ENCODE data around the gene ICE2. TPM values are rescaled to one million over a fixed set of nuclear protein-coding genes. Genes with fewer than 3 reads are reported as not detected.

The ICE2 gene
- polyA plus RNA-seq, 4 donors = 79.7 to 98.0 (median 91.8) TPM

- DNase-seq (ENCODE audit: low read depth in 4 of 4, low spot score in 3 of 4) = no peak
Measured at GRCh38 chr15:60373327-60373726, 105.6 kb downstream of the ICE2 start.

GRCh38 chr15:60372756-60373155 lies 106.2 kb downstream of the ICE2 start:
- DNase-seq (ENCODE audit: low read depth in 4 of 4, low spot score in 3 of 4) = no peak

DNA sequence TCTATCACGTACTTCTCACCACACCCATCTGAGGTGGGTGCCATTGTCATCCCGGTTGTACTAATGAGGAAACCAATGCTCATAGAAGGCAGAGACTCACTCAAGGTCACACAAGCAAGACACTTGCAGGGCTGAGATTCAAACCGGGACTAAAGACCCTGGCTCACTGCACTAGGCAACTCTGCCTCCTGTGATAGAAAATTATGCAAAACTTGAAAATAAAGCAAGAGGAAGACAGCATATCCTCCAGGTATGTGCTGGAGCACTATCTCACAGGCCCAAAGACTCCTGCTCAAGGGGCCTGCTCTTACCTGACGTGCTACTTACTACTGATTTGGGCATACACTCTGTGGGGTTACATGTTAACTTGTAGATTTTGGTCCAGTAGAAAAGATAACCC lies 106.7 kb downstream of the ICE2 start:
- no peak for DNase-seq (ENCODE audit: low read depth in 4 of 4, low spot score in 3 of 4)

GRCh38 chr15:60371175-60372051 lies 107.5 kb downstream of the ICE2 start:
- no peak for DNase-seq (ENCODE audit: low read depth in 4 of 4, low spot score in 3 of 4)

- no peak for DNase-seq (ENCODE audit: low read depth in 4 of 4, low spot score in 3 of 4)
Measured at GRCh38 chr15:60370869-60371136, 108.1 kb downstream of the ICE2 start.

DNA sequence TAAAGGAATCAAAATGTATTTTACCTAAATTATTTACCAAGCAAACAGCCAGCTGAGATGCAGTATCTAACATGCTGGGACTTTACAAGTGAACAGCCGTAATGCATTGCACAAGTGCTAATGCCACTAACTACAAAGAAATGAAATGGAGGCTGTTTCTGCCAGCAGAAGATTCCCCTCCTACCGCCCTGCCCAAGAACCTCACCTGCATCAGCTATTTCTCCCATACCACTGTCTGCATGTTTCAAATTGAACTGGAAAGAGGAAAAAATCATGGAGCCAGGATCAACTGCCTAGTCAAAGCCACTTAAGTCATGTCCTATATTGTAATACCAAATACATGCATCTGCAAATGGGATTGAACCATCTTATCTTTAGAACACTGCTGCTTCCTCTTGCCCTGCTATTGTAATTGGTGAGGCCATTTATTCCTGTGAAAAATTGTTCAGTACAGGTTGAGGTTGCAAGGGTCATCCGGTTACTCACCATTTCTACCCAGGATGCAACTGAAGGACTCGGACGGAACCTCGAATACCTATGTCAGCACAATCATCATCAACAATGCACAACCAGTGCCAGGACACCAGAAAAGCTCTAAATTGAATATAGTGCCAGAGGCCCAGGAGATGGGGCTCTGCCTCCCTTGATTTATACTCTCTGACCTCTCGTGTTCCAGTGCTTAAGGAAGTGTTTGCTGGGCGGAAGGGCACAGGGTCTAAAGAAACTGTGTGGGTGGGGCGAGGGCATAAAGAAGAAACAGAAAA lies 108.7 kb downstream of the ICE2 start:
- no peak for DNase-seq (ENCODE audit: low read depth in 4 of 4, low spot score in 3 of 4)

GRCh38 chr15:60369696-60370095 lies 109.2 kb downstream of the ICE2 start:
- no peak for DNase-seq (ENCODE audit: low read depth in 4 of 4, low spot score in 3 of 4)

Other genes starting within 250 kb of the ICE2 start
- 100 to 1,000 TPM; 530 to 617 (median 572) TPM for gene ANXA2, start 81.2 kb downstream of the ICE2 start, polyA plus RNA-seq (ENCODE audit: insufficient read length in 4 of 4)

All from right renal pelvis (tissue), 4 donors.